Measurements from ENCODE around the gene EML5. TPM values are rescaled to one million over a fixed set of nuclear protein-coding genes. Genes with fewer than 3 reads are reported as not detected.
"Not testable (repeated sequence)": the region's sequence is repeated elsewhere in the genome, so short reads cannot be mapped to it uniquely, and the experiment has no call there.

The EML5 gene
- total and polyA plus RNA-seq, 8 donors, result 1.1 to 2.3 (median 1.8) TPM

GRCh38 chr14:88821888-88822287 is 29.1 kb upstream of the EML5 start:
- no peaks in the 10 kb centered on the region for H3K27me3 ChIP-seq
- H3K9me3 ChIP-seq, result no peaks in the 10 kb centered on the region
- no peak overlapping the region for H3K4me3 ChIP-seq
- H3K27ac ChIP-seq, result no peak overlapping the region
- TF ChIP-seq, protein P1, sequence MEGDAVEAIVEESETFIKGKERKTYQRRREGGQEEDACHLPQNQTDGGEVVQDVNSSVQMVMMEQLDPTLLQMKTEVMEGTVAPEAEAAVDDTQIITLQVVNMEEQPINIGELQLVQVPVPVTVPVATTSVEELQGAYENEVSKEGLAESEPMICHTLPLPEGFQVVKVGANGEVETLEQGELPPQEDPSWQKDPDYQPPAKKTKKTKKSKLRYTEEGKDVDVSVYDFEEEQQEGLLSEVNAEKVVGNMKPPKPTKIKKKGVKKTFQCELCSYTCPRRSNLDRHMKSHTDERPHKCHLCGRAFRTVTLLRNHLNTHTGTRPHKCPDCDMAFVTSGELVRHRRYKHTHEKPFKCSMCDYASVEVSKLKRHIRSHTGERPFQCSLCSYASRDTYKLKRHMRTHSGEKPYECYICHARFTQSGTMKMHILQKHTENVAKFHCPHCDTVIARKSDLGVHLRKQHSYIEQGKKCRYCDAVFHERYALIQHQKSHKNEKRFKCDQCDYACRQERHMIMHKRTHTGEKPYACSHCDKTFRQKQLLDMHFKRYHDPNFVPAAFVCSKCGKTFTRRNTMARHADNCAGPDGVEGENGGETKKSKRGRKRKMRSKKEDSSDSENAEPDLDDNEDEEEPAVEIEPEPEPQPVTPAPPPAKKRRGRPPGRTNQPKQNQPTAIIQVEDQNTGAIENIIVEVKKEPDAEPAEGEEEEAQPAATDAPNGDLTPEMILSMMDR (IDR thresholded peaks at IDR 0.05), result no peak
- no peaks in the 10 kb centered on the region for H3K36me3 ChIP-seq
- no peak for ATAC-seq
- intact Hi-C loops (cut with DNase I), result no loop called here
- peaks cover 4 to 7% of the 10 kb centered on the region in 2 donors for H3K4me1 ChIP-seq
- no peak for DNase-seq

- Histone ChIP-seq H3K27me3 (no peaks in the 10 kb centered on the region), H3K9me3 (no peaks in the 10 kb centered on the region), H3K27ac (no peak overlapping the region), H3K36me3 (no peaks in the 10 kb centered on the region), H3K4me3 (no peak overlapping the region), H3K4me1 (peaks cover 4 to 7% of the 10 kb centered on the region in 2 donors)
- ATAC-seq (no peak), DNase-seq (no peak)
- intact Hi-C loops (cut with DNase I), result no loop called here
- TF ChIP-seq, protein P1 (IDR thresholded peaks at IDR 0.05), result no peak
These were observed 28.6 kb upstream of the EML5 start for GRCh38 chr14:88821378-88821777.

DNA sequence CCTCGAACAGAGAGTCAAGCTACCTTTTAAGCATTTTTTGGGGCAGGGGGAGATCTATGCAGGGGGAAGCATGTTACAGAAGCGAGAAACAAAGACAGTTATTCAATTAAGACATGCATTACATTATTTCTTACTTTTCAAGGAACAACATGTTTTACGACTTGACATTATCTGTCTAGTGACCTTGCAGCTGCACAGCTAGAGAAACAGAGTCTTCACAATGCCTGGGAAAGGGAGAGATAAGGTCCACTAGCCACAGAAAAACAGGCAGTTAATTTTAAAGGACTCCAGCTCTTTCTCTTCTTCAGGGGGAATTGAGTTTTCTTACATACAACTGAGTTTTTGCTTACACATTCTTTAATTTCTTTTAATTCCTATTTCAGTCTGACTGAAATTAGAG is 26.9 kb upstream of the EML5 start:
- ATAC-seq; H3K36me3 ChIP-seq; H3K4me1 ChIP-seq; H3K27ac ChIP-seq; H3K27me3 ChIP-seq; H3K9me3 ChIP-seq; intact Hi-C loops (cut with DNase I); H3K4me3 ChIP-seq; DNase-seq: not testable (repeated sequence)

DNA sequence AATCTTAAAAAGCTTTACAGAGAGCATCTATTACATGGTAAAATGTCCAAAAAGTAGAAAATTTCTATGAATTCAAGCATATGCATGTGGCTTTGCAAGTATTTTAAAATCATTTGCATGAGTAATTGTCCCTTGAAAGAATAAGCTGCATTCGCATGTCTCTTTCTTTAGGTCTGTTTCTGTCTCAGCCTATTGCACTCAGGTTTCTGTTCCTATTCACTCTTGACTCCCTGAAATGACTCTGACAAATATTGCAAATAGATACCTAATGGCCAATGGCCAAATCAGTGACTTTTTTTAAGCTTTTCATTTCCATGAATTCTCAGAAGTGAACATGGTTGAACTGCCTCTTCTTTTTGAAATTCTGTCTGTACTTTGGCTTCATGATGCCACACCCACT is 25.3 kb upstream of the EML5 start:
- H3K4me1 ChIP-seq, result no peaks in the 10 kb centered on the region
- no peak overlapping the region for H3K27ac ChIP-seq
- DNase-seq, result no peak
- no peaks in the 10 kb centered on the region for H3K36me3 ChIP-seq
- intact Hi-C loops (cut with DNase I), result no loop called here
- H3K9me3 ChIP-seq, result no peaks in the 10 kb centered on the region
- H3K27me3 ChIP-seq, result no peaks in the 10 kb centered on the region
- TF ChIP-seq, protein P1 (IDR thresholded peaks at IDR 0.05), result no peak
- ATAC-seq, result no peak
- no peak overlapping the region for H3K4me3 ChIP-seq

DNA sequence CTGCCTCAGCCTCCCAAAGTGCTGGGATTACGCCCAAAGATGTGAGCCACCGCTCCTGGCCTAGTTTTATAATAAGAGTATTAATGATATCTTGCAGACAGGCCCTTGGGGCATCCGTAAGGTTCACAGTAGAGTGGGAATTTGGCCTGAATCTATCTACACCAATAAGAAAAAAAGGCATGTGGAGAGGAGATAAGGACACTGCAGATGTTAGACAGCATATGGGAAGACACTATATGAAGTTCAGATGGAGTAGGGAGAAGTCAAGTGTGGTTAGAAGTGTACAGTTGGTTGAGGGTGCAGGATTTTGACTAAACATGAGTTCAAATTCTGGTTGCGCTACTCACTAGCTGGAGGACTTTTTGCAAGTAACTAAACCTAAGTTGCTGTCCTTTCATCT is 23.2 kb upstream of the EML5 start:
- Histone ChIP-seq H3K27ac (no peak overlapping the region), H3K9me3 (no peaks in the 10 kb centered on the region), H3K36me3 (no peaks in the 10 kb centered on the region), H3K4me3 (no peak overlapping the region), H3K27me3 (no peaks in the 10 kb centered on the region), H3K4me1 (no peaks in the 10 kb centered on the region)
- ATAC-seq (no peak), DNase-seq (no peak)
- TF ChIP-seq, protein P1 (IDR thresholded peaks at IDR 0.05), result no peak
- intact Hi-C loops (cut with DNase I), result no loop called here

GRCh38 chr14:88808359-88808758 is 15.6 kb upstream of the EML5 start:
- Histone ChIP-seq H3K27me3 (no peaks in the 10 kb centered on the region), H3K9me3 (peaks cover 0 to 17% of the 10 kb centered on the region in 2 donors), H3K36me3 (no peaks in the 10 kb centered on the region), H3K4me3 (no peak overlapping the region), H3K27ac (no peak overlapping the region), H3K4me1 (no peaks in the 10 kb centered on the region)
- no peak for ATAC-seq
- TF ChIP-seq, protein P1 (IDR thresholded peaks at IDR 0.05), result no peak
- intact Hi-C loops (cut with DNase I), result no loop called here
- no peak for DNase-seq
